RPMI7951 (cell line): ENCODE results near the gene GNG7. TPM values are rescaled to one million over a fixed set of nuclear protein-coding genes. Genes with fewer than 3 reads are reported as not detected.
"Not testable (repeated sequence)": the region's sequence is repeated elsewhere in the genome, so short reads cannot be mapped to it uniquely, and the experiment has no call there.

Source experiments
- DNase-seq: peaks from one replicate; pipeline ENCODE4 v3.0.0-alpha.2; 2012; ENCODE audit warnings: low read depth
- total RNA-seq: library from RNA; depleted of rRNA; stranded (reverse); fragments of >200 nt; shearing (Covaris generic); gene quantifications from 2 replicates; pipeline ENCODE4 v1.2.3, GENCODE V29; 2014

GNG7 gene
- total RNA-seq, 1 experiment from 2014 or later: 0.96 TPM

- DNase-seq: not testable (repeated sequence)
These were observed 10.7 kb upstream of the GNG7 start for GRCh38 chr19:2713170-2713569.

- DNase-seq: no peak
These were observed 9.3 kb upstream of the GNG7 start for GRCh38 chr19:2711875-2712205.

GRCh38 chr19:2711172-2711874, 8.8 kb upstream of the GNG7 start:
- DNase-seq: peak; percentile 56

GRCh38 chr19:2706251-2706650, 3.8 kb upstream of the GNG7 start:
- no peak for DNase-seq

- no peak for DNase-seq
These were observed 1.3 kb upstream of the GNG7 start for GRCh38 chr19:2703691-2704216.

GRCh38 chr19:2703077-2703437, 563 bp upstream of the GNG7 start:
- DNase-seq: no peak

- no peak for DNase-seq
These were observed 929 bp downstream of the GNG7 start for GRCh38 chr19:2701361-2702169.

- DNase-seq: no peak
These were observed 1.7 kb downstream of the GNG7 start for GRCh38 chr19:2700660-2701360.

GRCh38 chr19:2699413-2700140, 2.9 kb downstream of the GNG7 start:
- DNase-seq: no peak

- DNase-seq: no peak
These were observed 8.3 kb downstream of the GNG7 start for GRCh38 chr19:2694196-2694595.

GRCh38 chr19:2693492-2694160, 8.9 kb downstream of the GNG7 start:
- no peak for DNase-seq

- peak; percentile 23 for DNase-seq
These were observed 10.5 kb downstream of the GNG7 start for GRCh38 chr19:2691951-2692350.

GRCh38 chr19:2690856-2691255, 11.6 kb downstream of the GNG7 start:
- DNase-seq: no peak

GRCh38 chr19:2686360-2686759, 16.1 kb downstream of the GNG7 start:
- no peak for DNase-seq

- DNase-seq: no peak
These were observed 17.2 kb downstream of the GNG7 start for GRCh38 chr19:2685204-2685704.

GRCh38 chr19:2683430-2684003, 19.0 kb downstream of the GNG7 start:
- DNase-seq: no peak

- DNase-seq: no peak
These were observed 21.7 kb downstream of the GNG7 start for GRCh38 chr19:2680808-2681207.

GRCh38 chr19:2679439-2679838, 23.1 kb downstream of the GNG7 start:
- DNase-seq: no peak

- not testable (repeated sequence) for DNase-seq
These were observed 23.5 kb downstream of the GNG7 start for GRCh38 chr19:2678948-2679347.

GRCh38 chr19:2678044-2678671, 24.3 kb downstream of the GNG7 start:
- DNase-seq: no peak
